Fibroblast of peridontal ligament (primary cell): ENCODE results near the gene DHRS3.
"Not testable (repeated sequence)": the region's sequence is repeated elsewhere in the genome, so short reads cannot be mapped to it uniquely, and the experiment has no call there.

ENCODE experiments used
- DNase-seq: peaks from one replicate; pipeline ENCODE4 v3.0.0-alpha.2; 2010; ENCODE audit errors: extremely low read depth

DHRS3 gene

GRCh38 chr1:12574757-12575139 is 43.3 kb downstream of the DHRS3 start:
- DNase-seq: no peak

- DNase-seq: no peak
Observed at GRCh38 chr1:12573015-12573825, 44.8 kb downstream of the DHRS3 start.

DNA sequence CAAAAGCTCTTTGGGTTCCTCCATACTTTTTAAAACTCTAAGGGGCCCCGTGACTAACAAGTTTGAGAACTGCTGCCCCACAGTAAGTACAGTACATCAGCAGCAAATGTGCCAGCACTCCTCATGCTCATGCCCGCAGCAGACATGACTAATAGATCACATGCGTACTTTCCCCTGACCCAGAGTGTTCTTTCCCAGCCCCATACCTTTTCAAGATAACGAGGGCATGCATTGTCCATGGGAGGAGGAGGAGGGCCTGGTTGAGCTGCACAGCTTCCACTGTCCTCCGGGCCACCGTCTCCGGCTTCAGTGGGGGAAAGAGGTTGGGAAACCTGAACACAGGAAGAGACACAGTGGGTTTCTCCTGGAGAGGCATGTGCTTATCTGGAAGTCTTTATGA is 45.5 kb downstream of the DHRS3 start:
- DNase-seq: no peak

DNA sequence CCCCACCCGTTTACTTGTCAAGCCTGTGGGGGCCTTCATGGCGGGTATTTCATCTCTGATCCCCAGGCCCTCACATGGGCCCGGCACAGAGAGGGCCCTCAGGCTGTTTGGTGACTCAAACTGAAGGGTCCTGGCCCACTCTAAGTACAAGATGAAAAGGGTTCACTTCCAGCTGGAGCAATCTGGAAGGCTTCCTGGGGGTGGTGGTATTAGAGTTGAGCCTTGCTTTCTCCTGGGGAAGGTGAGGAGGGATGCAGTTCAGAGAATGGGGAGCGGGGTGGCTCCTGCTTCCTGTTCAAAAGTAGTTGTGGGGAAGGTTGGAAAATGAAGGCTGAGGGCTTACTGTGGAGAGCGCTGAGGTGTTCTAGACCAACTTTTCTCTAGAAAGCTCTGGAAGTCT is 47.7 kb downstream of the DHRS3 start:
- no peak for DNase-seq

- no peak for DNase-seq
Observed at GRCh38 chr1:12568009-12568767, 49.8 kb downstream of the DHRS3 start.

DNA sequence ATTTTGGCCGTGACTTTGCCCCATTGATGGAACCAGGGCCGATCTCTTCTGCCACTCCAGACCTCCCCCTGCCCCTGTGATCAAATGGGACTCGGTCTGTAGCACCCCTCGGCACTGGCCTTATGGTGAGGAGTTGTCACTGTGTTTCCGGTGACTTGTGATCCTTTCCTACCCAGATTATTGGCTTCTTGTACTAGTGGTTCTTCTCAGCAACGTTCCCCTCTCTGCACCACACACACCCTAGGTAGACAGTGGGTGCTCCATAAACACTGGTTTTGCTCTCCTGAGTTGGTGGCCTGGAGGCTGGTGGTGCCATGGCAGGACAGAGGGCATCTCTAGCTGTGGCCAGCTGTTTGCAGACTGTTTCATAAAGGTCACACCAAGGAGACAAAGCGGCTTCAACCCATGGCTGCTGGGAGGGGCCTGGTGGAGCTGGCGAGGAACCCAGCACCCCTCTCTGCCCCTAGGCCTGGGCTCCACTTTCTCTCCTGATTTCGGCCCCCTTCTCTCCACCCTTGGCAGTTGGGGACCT is 50.7 kb downstream of the DHRS3 start:
- no peak for DNase-seq

GRCh38 chr1:12566484-12567287 is 51.3 kb downstream of the DHRS3 start:
- no peak for DNase-seq

DNA sequence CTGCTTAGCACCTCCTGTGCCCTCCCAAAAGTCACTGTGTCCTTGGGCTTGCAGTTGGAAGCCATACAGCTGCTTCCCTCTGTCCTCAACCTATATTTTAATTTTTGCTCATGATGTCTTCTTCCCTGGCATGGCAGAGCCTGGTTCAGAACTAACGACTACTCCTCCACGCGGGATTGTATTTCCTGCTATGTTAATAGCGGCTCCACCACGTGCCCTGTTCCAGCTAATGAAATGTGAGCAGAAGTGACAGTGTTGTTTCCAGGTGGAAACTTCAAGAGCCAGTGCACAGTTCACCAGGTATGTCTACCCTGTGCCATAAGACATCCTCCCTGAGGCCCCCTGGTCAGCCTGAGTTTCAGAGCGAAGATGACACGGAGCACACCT is 52.1 kb downstream of the DHRS3 start:
- DNase-seq: no peak

DNA sequence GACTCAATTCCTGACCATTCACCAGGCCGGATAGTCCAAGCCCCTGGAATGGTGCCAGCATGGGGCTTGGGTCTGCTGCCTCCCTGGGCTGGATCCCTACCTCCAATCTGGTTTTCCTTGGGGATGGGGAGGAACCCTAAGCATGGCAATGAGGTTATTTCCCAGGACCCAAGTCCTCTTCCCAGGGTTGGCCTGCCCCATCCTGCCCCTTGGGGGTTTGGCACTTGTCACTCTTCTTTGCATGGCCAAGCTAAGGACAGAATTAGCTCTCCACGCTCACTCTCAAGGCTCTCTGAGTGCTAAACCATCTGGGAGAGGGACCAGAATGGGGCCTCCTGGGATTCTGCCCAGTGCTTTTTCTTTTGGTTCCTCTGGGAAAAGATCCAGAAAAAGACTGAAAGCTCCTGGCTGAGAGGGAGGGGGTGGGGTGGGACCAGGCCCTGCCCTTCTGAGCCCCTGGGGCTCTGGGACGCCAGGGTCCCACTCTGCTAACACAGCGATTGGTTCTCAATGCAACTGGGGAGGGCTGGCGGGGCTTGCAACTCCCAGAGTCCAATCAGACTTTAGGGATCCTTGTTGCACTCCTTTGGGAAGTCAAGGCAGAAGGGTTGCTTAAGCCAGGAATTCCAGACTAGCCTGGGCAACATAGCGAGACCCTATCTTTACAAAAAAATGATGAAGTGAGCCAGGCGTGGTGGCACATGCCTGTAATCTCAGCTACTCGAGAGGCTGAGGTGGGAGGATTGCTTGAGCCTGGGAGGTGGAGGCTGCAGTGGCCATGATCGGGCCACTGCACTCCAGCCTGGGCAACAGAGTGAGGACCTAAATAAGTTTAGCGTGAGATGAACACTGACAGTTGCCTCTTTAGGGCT is 52.7 kb downstream of the DHRS3 start:
- DNase-seq: no peak

GRCh38 chr1:12564251-12564650 is 53.8 kb downstream of the DHRS3 start:
- DNase-seq: not testable (repeated sequence)

GRCh38 chr1:12562955-12563576 is 54.9 kb downstream of the DHRS3 start:
- DNase-seq: no peak

- no peak for DNase-seq
Observed at GRCh38 chr1:12561121-12561520, 56.9 kb downstream of the DHRS3 start.

GRCh38 chr1:12556957-12557935 is 60.8 kb downstream of the DHRS3 start:
- DNase-seq: peak; percentile 38

GRCh38 chr1:12556368-12556930 is 61.6 kb downstream of the DHRS3 start:
- DNase-seq: peak; percentile 96

GRCh38 chr1:12555411-12556367 is 62.3 kb downstream of the DHRS3 start:
- no peak for DNase-seq

GRCh38 chr1:12554521-12555305 is 63.3 kb downstream of the DHRS3 start:
- no peak for DNase-seq

DNA sequence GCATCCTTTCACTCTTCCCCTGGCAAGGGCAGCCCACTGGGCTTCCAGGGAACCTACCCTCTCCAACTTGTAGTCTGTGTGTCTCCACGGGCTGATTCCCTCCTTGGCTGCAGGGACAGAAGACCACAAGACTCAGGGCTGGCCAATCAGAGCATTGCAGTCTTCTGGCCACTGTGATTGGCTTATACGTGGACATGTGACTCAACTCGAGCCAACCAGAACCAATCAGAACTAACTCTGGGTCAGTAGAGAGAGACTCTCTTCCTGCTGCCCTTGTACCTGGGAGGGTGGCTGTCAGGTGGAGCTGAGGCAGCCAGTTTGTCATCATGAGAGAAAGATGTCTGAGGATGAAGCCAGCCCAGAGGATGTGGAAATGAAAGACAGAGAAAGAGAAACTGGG is 64.0 kb downstream of the DHRS3 start:
- no peak for DNase-seq
